PC-3 (cell line): Measurements from ENCODE around the gene RPL13A.

Experiments used
- CTCF ChIP-seq: fragments of 300-600 bp; sonication (generic); conservative IDR thresholded peaks from 2 replicates; pipeline ENCODE4 v1.5.1; 2017; ENCODE audit warnings: antibody characterized with exemption, low read depth, mild to moderate bottlenecking, low read length
- EZH2 ChIP-seq: fragments of 300-600 bp; sonication (generic); IDR thresholded peaks from one replicate; pipeline ENCODE4 v1.6.1; 2017; ENCODE audit warnings: antibody characterized with exemption, mild to moderate bottlenecking, low read length; ENCODE audit not compliant: unreplicated experiment

GRCh38 chr19:49499030-49499670 lies 11.7 kb downstream of the RPL13A start:
- TF ChIP-seq EZH2, result no peak
- TF ChIP-seq CTCF, result no peak
